HG02759 (cell line): Measurements from ENCODE around the gene CHCHD3.

Experiments used
- ATAC-seq: cut with Tn5 transposase; IDR thresholded peaks from one replicate; pipeline ENCODE4 v1.9.1; 2021; ENCODE audit warnings: mild to moderate bottlenecking, moderate library complexity; ENCODE audit not compliant: unreplicated experiment

CHCHD3 gene

DNA sequence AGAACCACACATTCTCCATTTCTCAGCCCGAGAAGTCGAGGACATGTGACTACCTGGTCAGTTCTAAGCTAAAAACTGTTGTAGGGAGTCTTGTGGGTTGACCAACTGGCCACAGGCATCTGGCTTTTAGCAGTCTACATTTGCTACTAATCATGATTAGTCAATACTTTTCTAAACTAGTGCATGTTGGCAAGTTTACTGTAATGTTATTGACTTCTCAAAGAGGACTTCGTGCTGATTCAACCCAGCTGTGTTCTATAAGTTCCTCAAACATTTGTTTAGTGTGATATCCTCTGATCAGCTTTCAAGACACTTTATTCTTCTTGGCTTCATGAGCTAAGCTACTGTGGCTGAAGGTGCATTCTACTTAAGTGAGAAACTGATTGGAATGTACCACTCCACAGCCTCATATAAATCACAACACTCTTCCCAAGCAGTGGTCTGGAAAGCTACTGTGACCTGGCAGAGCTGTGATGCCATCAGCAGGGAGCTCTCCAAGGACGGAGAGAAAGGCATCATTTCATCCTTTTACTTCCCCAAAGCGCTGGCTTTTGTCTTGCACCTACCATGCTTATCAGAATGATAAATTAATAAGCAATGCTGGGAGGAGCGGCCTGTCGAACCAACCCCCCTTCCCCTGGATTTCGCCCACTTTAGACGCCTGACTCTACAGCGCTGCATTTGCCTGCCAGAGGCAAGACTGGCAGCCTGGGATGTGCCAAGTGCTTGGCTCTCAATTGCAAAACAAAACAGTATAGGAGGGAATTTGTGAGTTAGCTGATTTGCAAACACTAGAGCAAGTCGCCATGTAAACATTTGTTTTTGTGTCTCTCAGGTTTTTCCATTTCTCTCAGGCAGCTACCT, 298.9 kb downstream of the CHCHD3 start:
- no peak for ATAC-seq

GRCh38 chr7:132780822-132781221, 301.1 kb downstream of the CHCHD3 start:
- ATAC-seq: no peak

GRCh38 chr7:132779164-132779563, 302.7 kb downstream of the CHCHD3 start:
- no peak for ATAC-seq

GRCh38 chr7:132778761-132779160, 303.1 kb downstream of the CHCHD3 start:
- ATAC-seq: no peak

DNA sequence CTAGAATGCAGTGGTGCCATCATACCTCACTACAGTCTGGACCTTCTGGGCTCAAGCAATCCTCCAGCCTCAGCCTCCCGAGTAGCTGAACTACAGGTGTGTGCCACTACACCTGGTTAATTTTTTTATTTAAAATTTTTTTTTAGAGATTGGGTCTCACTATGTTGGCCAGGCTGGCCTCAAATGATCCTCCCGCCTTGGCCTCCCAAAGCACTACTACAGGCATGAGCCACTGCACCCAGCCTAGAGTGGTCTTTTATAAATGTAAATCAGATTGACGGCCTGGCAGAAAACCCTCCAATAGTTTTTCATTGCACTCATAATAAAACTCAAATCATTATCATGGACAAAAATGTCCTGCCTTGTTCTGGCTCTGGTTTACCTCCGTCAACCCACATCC, 303.9 kb downstream of the CHCHD3 start:
- ATAC-seq: no peak

GRCh38 chr7:132777414-132777813, 304.5 kb downstream of the CHCHD3 start:
- no peak for ATAC-seq

- no peak for ATAC-seq
Measured at GRCh38 chr7:132776048-132776620, 305.8 kb downstream of the CHCHD3 start.

GRCh38 chr7:132773527-132773956, 308.3 kb downstream of the CHCHD3 start:
- no peak for ATAC-seq

DNA sequence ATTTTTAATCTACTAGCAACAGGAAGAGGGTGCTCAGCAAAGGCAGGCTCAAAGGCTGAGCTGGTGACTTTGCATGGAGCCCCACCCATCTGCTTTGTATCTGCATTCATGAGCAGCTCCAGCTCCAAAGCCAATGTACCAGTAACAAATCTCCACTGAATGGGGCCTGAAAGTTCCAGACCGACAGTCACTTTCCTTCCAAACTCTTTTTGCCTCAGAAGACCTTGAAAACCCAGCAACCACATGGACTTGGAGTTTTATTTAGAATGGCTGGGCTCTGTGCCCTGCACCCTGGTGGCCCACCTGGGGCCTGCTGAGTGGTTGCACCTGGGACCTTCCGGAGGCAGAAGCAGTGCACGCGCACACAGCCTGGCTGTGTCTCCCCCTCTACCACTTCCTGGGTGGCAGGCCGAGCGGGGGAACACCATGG, 310.6 kb downstream of the CHCHD3 start:
- ATAC-seq: no peak

GRCh38 chr7:132770055-132770454, 311.8 kb downstream of the CHCHD3 start:
- no peak for ATAC-seq

DNA sequence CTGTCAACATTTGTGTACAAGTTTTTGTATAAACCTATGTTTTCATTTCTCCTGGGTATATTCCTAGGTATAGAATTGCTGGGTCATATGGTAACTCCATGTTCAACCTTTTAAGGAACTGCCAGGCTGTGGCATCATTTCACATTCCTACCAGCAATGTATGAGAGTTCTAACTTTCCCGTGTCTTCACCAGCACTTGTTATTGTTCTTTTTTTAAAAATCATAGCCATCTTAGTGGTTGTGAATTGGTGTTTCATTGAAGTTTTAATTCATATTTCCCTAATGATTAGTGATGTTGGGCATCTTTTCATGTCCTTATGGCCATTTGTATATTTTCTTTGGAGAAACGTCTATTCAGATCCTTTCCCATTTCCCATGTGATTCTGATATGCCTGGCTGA, 312.6 kb downstream of the CHCHD3 start:
- ATAC-seq: no peak

DNA sequence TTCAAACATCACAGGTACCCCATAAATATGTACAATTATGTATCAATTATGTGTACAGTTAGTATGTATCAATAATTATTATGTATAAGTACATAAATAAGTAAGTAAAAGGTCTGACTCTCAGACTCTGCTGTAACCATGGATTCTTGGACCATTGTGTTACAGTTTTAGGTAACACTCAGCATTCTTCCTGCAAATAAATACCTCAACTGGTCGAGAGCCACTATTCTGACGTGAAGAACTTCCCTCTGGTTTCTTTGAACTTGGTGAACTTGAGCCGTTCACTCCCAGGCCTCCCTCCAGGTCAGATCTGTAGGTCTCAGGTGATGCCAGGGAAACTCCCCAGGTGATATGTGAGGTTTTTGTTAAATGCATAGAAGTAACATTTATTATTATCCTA, 313.8 kb downstream of the CHCHD3 start:
- ATAC-seq: no peak

DNA sequence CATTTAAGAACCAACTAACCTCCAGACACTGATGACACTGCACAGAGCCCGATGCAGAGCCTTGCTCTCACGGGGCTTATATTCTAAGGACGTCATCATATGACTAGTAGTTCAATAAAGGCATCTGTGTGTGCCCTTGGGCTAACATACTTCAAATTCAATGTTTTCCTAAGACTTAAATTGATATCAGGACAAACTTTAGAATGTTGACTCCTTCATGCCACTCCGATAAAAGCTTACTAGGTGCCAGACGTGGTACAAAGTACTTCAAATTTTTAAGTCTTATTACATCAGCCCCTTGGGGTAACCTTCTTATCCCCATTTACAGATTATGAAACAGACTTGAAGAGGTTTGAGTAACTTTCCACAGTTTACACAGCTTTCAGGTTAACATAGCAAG, 314.5 kb downstream of the CHCHD3 start:
- no peak for ATAC-seq

DNA sequence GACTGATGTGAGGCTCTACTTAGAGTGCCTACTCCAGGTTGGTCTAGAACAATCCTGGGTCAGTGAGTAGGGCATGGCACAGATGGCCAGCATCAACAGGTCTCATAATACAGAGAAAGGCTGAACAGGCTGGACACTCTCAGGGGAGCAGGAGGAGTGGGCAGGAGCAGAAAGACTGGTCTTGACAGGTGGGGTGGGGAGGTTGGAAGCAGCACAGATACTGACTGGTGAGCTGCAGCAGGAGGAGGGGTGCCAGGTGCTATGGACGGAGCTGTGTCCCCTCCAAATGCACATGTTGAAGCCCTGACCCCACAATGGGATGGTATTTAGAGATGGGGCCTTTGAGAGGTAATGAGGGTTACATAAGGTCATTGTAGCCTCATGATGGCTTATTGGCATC, 315.2 kb downstream of the CHCHD3 start:
- ATAC-seq: no peak

- ATAC-seq: no peak
Measured at GRCh38 chr7:132765861-132766260, 316.0 kb downstream of the CHCHD3 start.

DNA sequence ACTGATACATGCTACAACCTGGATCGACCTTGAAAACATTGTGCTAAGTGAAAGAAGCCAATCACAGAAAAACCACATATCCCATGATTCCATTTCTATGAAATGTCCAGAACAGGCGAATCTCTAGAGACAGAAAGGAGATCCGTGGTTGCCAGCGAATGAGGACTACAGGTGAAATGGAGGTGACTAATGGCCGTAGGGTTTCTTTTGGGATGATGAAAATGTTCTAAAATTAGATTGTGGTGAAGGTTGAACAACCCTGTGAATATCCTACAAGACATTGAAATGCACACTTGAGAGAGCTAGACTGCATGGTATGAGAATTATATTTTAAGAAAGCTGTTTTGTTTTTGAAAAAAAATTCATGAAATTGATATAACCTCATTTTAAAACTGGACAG, 317.1 kb downstream of the CHCHD3 start:
- no peak for ATAC-seq

GRCh38 chr7:132760866-132761265, 321.0 kb downstream of the CHCHD3 start:
- no peak for ATAC-seq

GRCh38 chr7:132760244-132760623, 321.7 kb downstream of the CHCHD3 start:
- no peak for ATAC-seq

DNA sequence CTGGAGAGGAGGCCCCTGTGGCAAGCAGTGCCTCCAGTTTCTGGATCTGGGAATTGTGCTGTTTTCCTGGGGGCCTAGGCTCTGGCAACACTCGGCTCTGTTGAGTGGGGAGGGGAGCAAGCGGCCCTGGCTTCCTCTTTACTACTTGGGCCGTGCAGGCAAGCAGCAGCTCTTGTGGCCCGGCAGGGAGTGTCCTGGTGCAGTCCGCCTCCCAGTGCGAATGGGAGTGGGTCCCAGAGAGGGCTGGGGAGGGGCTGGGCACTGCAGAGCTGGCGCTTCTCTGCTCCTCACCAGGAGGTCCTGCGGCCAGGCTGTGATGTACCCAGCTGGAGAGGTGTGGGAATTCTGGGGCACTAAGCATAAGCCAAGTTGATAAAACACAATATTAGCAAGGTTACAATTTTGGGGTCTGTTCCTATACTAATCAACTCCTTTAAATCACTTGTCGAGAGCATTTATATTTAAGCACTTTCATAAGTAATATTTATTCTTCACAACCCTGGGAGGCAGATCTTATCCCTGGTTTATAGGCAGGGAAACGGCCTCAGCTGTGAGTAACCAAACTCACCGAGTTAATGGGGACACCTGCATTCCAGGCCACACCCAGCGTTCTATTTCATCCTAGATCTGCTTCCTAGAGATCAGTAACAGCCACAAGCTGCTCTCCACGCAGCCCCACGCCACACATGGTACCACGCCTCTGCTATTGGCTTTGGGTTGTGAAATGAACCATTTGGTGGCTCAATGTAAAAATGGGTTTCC, 322.2 kb downstream of the CHCHD3 start:
- no peak for ATAC-seq

DNA sequence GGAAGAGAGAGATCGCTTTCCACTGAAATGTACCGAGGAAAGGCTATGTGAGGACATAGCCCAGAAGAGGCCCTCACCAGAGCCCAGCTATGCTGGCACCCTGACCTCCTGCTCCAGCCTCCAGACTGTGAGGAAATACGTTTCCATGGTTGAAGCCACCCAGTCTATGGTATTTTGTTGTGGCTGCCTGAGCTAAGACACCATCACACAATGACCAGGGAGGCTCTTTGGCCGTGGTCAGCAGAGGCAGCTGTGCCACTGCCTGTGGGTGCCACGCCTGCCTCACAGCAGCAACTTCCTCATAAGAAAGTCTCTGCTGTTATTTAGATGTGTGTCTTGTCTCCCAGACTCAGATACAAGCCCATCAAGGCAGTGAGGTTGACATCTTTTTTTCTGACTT, 322.9 kb downstream of the CHCHD3 start:
- ATAC-seq: no peak

- ATAC-seq: no peak
Measured at GRCh38 chr7:132757783-132758182, 324.1 kb downstream of the CHCHD3 start.

DNA sequence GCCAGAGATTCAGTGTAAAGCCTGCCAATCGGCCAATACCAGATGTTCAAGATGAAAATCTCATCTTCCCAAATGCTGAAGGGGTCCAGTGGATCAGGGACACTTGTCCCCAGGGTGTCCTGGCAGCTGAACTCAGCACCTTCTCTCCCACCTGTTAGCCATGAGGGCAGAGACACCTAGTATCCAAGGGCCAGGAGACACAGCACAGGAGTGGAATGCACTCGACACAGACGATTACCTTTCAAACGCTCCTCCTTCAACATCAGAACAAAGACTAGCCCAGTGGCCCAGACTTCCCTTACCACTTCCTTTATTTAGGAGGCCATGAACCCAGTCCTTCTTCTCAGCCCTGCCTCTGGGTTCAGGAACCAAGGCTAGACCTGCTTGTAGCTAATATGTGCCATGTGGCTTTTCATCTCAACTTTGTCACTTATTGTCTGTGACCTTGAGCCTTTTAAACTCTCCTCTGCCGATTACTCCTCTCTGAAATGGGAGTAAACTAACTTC, 325.4 kb downstream of the CHCHD3 start:
- ATAC-seq: no peak
